Measurements from ENCODE around the gene HJV. TPM values are rescaled to one million over a fixed set of nuclear protein-coding genes. Genes with fewer than 3 reads are reported as not detected.

HJV gene
- total RNA-seq, 1 experiment from 2014 or later: not detected

DNA sequence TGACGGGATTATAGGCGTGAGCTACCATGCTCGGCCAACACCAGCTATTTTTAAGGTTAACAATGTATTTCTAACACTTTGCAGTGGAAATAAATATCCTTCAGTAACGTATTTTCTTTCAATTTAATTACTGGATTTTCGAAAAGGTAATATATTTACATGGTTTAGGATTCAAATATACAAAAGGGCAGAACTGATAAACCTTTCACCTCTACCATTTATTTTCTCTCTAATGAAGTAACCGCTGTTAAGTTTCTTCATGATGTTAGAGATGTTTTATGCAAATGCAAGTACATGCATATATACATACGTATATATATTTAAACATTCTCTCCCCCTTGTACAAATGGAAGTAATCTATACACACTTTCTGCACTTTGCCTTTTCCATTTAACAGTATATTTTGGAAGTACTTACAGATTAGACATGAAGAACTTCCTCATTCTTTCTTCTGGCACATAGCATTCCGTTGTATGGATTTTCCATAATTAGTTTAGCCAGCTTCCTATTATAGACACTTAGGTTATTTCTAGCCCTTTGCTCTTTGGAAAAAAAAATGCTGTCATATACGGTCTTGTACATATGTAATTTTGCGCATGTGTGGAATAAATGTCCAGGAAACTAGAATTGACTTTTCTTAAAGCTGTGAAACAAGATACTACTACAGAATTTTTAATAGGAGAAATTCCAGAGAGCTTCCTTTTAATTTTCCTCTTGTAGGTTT lies 14.9 kb upstream of the HJV start:
- no peaks in the 10 kb centered on the region for H3K9me3 ChIP-seq (ENCODE audit: control insufficient read depth in 1 of 2, insufficient read depth in 1 of 2, low read depth in 1 of 2, low read length in 2 of 2)
- intact Hi-C loops (cut with micrococcal nuclease): no loop called here
- peak overlapping the region; percentile 30; the same call in 1 of the 2 replicates for H3K27ac ChIP-seq (ENCODE audit: low read depth, low read length)
- CTCF ChIA-PET: interaction anchor here (1.0 to 2.6 kb wide), 5 partner anchors 10 to 144 kb away, joined by 3 to 10 read pairs (median 6); no protein-coding TSS in a partner anchor
- H3K36me3 ChIP-seq (ENCODE audit: control insufficient read depth in 1 of 2, insufficient read depth in 2 of 2, low read length in 2 of 2): no peaks in the 10 kb centered on the region
- H3K4me3 ChIP-seq (replicated peaks in 1 of 2; ENCODE audit: low read depth in 1 of 2, low read length in 2 of 2): peak overlapping the region; percentile 5 to 48; a peak in 3 of 4 replicates
- no peak overlapping the region; the same call in 1 of the 2 replicates for H3K9ac ChIP-seq (ENCODE audit: low read length)
- H4K20me1 ChIP-seq (ENCODE audit: insufficient read depth): no peaks in the 10 kb centered on the region
- no peaks in the 10 kb centered on the region for H3K79me2 ChIP-seq (ENCODE audit: insufficient read depth, low read length)
- POLR2A ChIA-PET: interaction anchor here (0.6 to 7.8 kb wide), 8 partner anchors 10 to 755 kb away, joined by 3 to 215 read pairs (median 4); partner anchors contain the start of genes ANKRD34A, POLR3GL and RBM8A
- no TSS peak for BruUV-seq (replicated peaks)
- H3K27me3 ChIP-seq (ENCODE audit: insufficient read depth, low read length): no peaks in the 10 kb centered on the region
- DNase-seq (ENCODE audit: low read depth, low spot score) (no peak), ATAC-seq (no peak)
- TF ChIP-seq SP1 (IDR thresholded peaks at IDR 0.05; ENCODE audit: low read depth) (peak; percentile 9; the same call in 1 of the 2 replicates), SRF (IDR thresholded peaks at IDR 0.05; ENCODE audit: low read depth) (no peak)
- RAD21 ChIA-PET (ENCODE audit: low non-redundant PET in 1 of 2, low total read pairs in 2 of 2, uncharacterized antibody in 2 of 2, unreplicated experiment in 2 of 2): interaction anchor here in 1 of 2 experiments (1.6 kb wide), 1 partner anchor 145 kb away, joined by 4 read pairs; no protein-coding TSS in a partner anchor
- H3K4me1 ChIP-seq (ENCODE audit: control insufficient read depth in 1 of 2, insufficient read depth in 2 of 2, low read length in 2 of 2): peaks cover 15 to 48% of the 10 kb centered on the region in 2 experiments
- no peaks in the 10 kb centered on the region for H3K9me2 ChIP-seq (ENCODE audit: insufficient read depth)
- peak overlapping the region; percentile 92 for H3K4me2 ChIP-seq (ENCODE audit: low read length)
- peak overlapping the region; percentile 28 for H2AFZ ChIP-seq (ENCODE audit: low read depth, low read length, poor library complexity, severe bottlenecking)

DNA sequence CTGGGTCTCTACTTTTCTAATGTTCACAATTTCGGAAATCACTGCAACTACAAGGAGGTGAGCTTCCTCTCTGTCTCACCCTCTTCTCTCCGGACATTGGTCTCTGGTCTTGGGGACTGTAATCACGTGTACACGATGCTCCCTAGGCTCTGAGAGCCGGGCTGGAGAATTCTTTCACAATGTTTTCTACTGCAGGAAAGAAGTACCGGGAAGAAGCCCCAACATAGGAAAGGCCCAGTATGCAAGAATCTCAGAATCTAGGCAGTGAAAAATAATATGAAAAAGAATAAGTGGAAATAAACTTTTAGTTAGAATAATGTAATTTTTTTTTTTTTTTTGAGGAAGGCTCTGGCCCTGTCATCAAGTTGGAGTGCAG lies 13.5 kb upstream of the HJV start:
- Histone ChIP-seq H4K20me1 (ENCODE audit: insufficient read depth) (no peaks in the 10 kb centered on the region), H3K4me3 (replicated peaks in 1 of 2; ENCODE audit: low read depth in 1 of 2, low read length in 2 of 2) (no peak overlapping the region), H3K4me2 (ENCODE audit: low read length) (peak overlapping the region; percentile 39), H3K27me3 (ENCODE audit: insufficient read depth, low read length) (no peaks in the 10 kb centered on the region), H2AFZ (ENCODE audit: low read depth, low read length, poor library complexity, severe bottlenecking) (peak overlapping the region; percentile 93), H3K4me1 (ENCODE audit: control insufficient read depth in 1 of 2, insufficient read depth in 2 of 2, low read length in 2 of 2) (peaks cover 15 to 46% of the 10 kb centered on the region in 2 experiments), H3K36me3 (ENCODE audit: control insufficient read depth in 1 of 2, insufficient read depth in 2 of 2, low read length in 2 of 2) (no peaks in the 10 kb centered on the region), H3K79me2 (ENCODE audit: insufficient read depth, low read length) (no peaks in the 10 kb centered on the region), H3K9ac (ENCODE audit: low read length) (peak overlapping the region; percentile 25; the same call in 1 of the 2 replicates), H3K9me3 (ENCODE audit: control insufficient read depth in 1 of 2, insufficient read depth in 1 of 2, low read depth in 1 of 2, low read length in 2 of 2) (no peaks in the 10 kb centered on the region), H3K27ac (ENCODE audit: low read depth, low read length) (peak overlapping the region; percentile 26), H3K9me2 (ENCODE audit: insufficient read depth) (no peaks in the 10 kb centered on the region)
- intact Hi-C loops (cut with micrococcal nuclease): no loop called here
- ATAC-seq (no peak), DNase-seq (ENCODE audit: low read depth, low spot score) (no peak)
- TF ChIP-seq ZFX (IDR thresholded peaks at IDR 0.05): 0 out of 2 replicates have a peak, but pooled peaks have one; percentile 27
- TF ChIP-seq ZNF274 (IDR thresholded peaks at IDR 0.05; ENCODE audit: low read depth, low read length): no peak
- ChIA-PET POLR2A (interaction anchor here (0.7 to 7.8 kb wide), 3 partner anchors 8 to 56 kb away, joined by 3 to 215 read pairs (median 7); no protein-coding TSS in a partner anchor), RAD21 (ENCODE audit: low non-redundant PET in 1 of 2, low total read pairs in 2 of 2, uncharacterized antibody in 2 of 2, unreplicated experiment in 2 of 2) (interaction anchor here in 1 of 2 experiments (1.0 kb wide), 1 partner anchor 176 kb away, joined by 3 read pairs; the partner anchor contains the start of gene PIAS3), CTCF (interaction anchor here (1.1 to 1.6 kb wide), 3 partner anchors 28 to 190 kb away, joined by 3 to 7 read pairs (median 6); partner anchors contain the start of gene NUDT17)
- no TSS peak for BruUV-seq (replicated peaks)
